ENCODE measurements around the gene DNAI1. TPM values are rescaled to one million over a fixed set of nuclear protein-coding genes. Genes with fewer than 3 reads are reported as not detected.

The DNAI1 gene
- total and polyA plus RNA-seq, 2 of the 13 experiments (the other 11 are each of a cell fraction or from before 2014, with no cell fraction given), result not detected

- TF ChIP-seq MXD1 (CRISPR knock-in tag; IDR thresholded peaks at IDR 0.05) (peak; percentile 63; the same call in 1 of the 2 replicates), ZNF567 (CRISPR knock-in tag; IDR thresholded peaks at IDR 0.05; ENCODE audit: borderline replicate concordance) (no peak), AGO2 (optimal IDR thresholded peaks at IDR 0.05; ENCODE audit: low read depth, low read length) (no peak), TIGD3 (CRISPR knock-in tag; IDR thresholded peaks at IDR 0.05; ENCODE audit: borderline replicate concordance) (no peak), ZBTB8A (CRISPR knock-in tag; IDR thresholded peaks at IDR 0.05; ENCODE audit: borderline replicate concordance, low read depth) (no peak), ZNF558 (CRISPR knock-in tag; IDR thresholded peaks at IDR 0.05; ENCODE audit: borderline replicate concordance) (no peak), ZSCAN5A (CRISPR knock-in tag; IDR thresholded peaks at IDR 0.05; ENCODE audit: borderline replicate concordance) (no peak), KAT7 (CRISPR knock-in tag; IDR thresholded peaks at IDR 0.05; ENCODE audit: borderline replicate concordance) (no peak), SNRNP70 (IDR thresholded peaks at IDR 0.05; ENCODE audit: low read depth, low read length) (no peak), CBX1 (IDR thresholded peaks at IDR 0.05; ENCODE audit: low read depth) (no peak), SIN3A (IDR thresholded peaks at IDR 0.05; ENCODE audit: borderline replicate concordance, low read depth, low read length) (peak; percentile 94; the same call in 1 of the 2 replicates), BCL3 (CRISPR knock-in tag; IDR thresholded peaks at IDR 0.05) (no peak), ZNF33B (CRISPR knock-in tag; IDR thresholded peaks at IDR 0.05) (no peak), SMC3 (IDR thresholded peaks at IDR 0.05; ENCODE audit: low read length) (no peak), MIXL1 (CRISPR knock-in tag; IDR thresholded peaks at IDR 0.05) (no peak), ZNF556 (CRISPR knock-in tag; IDR thresholded peaks at IDR 0.05; ENCODE audit: borderline replicate concordance) (no peak), DZIP1 (CRISPR knock-in tag; IDR thresholded peaks at IDR 0.05) (no peak), ZGPAT (CRISPR knock-in tag; IDR thresholded peaks at IDR 0.05) (peak; percentile 19; the same call in 1 of the 2 replicates), ZNF451 (CRISPR knock-in tag; IDR thresholded peaks at IDR 0.05) (no peak), NFIB (CRISPR knock-in tag; IDR thresholded peaks at IDR 0.05; ENCODE audit: borderline replicate concordance) (no peak)
Measured at GRCh38 chr9:34458013-34458958, at the start of gene DNAI1, which contains the start of gene FAM219A (continued).

Data from HepG2 (cell line).